ENCODE measurements around the gene TMEM183A.

DNA sequence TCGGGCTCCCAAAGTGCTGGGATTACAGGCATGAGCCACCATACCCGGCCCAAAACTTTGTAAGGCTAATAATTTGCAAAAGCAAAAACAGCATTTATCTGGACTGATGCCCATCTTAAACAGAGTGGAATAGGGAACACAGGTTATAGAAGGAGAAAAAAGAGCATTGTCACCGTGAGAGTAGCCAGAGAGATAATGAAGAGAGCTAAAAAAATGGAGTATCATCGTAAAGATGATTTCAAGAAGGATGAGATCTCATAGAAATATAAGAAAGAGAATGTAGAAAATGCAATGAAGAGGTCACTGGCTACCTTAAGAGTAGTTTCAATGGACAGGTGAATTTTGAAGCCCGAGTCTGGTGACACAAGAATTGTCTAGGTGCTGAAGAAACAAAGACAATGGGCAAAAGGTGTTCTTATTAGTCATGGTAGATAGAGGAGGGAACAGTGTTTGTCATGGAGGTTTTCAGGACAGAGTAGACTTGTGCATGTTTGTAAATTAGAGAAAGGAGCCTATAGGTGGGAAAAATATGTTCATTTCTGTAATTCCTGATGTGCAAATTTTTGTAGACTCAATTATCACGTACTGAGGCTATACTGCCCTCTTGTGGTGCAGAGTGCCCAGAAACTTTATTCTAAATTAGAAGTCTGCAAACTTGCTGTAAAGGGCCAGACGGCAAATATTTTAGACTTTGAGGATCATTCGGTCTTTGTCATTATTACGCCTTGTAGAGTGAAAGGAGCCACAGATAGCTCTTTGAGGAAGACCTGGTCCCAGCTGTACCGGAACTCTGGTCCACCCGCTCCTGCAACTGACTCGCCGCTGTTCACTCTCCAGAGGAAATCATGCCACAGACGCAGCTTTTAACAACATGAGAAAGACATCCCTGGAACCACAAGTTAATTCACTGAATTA is 8.1 kb upstream of the TMEM183A start:
- TF ChIP-seq POLR2A (IDR thresholded peaks at IDR 0.05): no peak
- TF ChIP-seq, protein P1, sequence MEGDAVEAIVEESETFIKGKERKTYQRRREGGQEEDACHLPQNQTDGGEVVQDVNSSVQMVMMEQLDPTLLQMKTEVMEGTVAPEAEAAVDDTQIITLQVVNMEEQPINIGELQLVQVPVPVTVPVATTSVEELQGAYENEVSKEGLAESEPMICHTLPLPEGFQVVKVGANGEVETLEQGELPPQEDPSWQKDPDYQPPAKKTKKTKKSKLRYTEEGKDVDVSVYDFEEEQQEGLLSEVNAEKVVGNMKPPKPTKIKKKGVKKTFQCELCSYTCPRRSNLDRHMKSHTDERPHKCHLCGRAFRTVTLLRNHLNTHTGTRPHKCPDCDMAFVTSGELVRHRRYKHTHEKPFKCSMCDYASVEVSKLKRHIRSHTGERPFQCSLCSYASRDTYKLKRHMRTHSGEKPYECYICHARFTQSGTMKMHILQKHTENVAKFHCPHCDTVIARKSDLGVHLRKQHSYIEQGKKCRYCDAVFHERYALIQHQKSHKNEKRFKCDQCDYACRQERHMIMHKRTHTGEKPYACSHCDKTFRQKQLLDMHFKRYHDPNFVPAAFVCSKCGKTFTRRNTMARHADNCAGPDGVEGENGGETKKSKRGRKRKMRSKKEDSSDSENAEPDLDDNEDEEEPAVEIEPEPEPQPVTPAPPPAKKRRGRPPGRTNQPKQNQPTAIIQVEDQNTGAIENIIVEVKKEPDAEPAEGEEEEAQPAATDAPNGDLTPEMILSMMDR (IDR thresholded peaks at IDR 0.05): peak; percentile 82 to 88 (median 84)
